Measurements from ENCODE around the gene MYO6. TPM values are rescaled to one million over a fixed set of nuclear protein-coding genes. Genes with fewer than 3 reads are reported as not detected.

The MYO6 gene
- polyA plus RNA-seq, 1 donor = 88.6 TPM

- Histone ChIP-seq H3K4me1 (ENCODE audit: control insufficient read depth, insufficient read depth, low read length) (no peaks in the 10 kb centered on the region), H3K27ac (ENCODE audit: low read length) (no peak overlapping the region), H3K36me3 (ENCODE audit: control insufficient read depth, insufficient read depth, low read length) (peaks cover 11% of the 10 kb centered on the region), H3K27me3 (ENCODE audit: control insufficient read depth, insufficient read depth, low read length) (no peaks in the 10 kb centered on the region), H3K4me3 (ENCODE audit: low read length) (no peak overlapping the region), H3K9me3 (ENCODE audit: control insufficient read depth, low read depth, low read length) (no peaks in the 10 kb centered on the region)
- DNase-seq = no peak
Measured at GRCh38 chr6:75913040-75913439, 164.0 kb downstream of the MYO6 start.

DNA sequence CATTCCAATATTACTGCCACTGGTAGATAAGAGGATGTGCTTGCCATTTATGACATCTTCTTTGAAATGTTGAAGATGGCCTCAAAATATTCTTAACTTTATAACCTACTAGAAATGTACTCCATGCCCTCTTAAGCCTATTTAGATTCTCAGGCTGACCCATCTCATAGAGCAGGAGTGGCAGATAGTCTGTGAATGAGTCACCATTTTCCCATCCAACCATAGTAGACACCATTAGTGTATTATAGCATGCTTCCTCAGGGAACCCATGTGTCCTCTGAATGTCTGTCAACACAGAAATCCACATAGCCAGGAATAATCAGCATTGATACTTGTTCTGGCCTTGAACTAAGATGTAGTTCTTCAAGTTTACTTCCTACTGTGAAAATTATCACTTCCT is 173.2 kb downstream of the MYO6 start:
- Histone ChIP-seq H3K9me3 (ENCODE audit: control insufficient read depth, low read depth, low read length) (no peaks in the 10 kb centered on the region), H3K27ac (ENCODE audit: low read length) (no peak overlapping the region), H3K36me3 (ENCODE audit: control insufficient read depth, insufficient read depth, low read length) (peaks cover 15% of the 10 kb centered on the region), H3K27me3 (ENCODE audit: control insufficient read depth, insufficient read depth, low read length) (no peaks in the 10 kb centered on the region), H3K4me3 (ENCODE audit: low read length) (no peak overlapping the region), H3K4me1 (ENCODE audit: control insufficient read depth, insufficient read depth, low read length) (no peaks in the 10 kb centered on the region)
- no peak for DNase-seq

DNA sequence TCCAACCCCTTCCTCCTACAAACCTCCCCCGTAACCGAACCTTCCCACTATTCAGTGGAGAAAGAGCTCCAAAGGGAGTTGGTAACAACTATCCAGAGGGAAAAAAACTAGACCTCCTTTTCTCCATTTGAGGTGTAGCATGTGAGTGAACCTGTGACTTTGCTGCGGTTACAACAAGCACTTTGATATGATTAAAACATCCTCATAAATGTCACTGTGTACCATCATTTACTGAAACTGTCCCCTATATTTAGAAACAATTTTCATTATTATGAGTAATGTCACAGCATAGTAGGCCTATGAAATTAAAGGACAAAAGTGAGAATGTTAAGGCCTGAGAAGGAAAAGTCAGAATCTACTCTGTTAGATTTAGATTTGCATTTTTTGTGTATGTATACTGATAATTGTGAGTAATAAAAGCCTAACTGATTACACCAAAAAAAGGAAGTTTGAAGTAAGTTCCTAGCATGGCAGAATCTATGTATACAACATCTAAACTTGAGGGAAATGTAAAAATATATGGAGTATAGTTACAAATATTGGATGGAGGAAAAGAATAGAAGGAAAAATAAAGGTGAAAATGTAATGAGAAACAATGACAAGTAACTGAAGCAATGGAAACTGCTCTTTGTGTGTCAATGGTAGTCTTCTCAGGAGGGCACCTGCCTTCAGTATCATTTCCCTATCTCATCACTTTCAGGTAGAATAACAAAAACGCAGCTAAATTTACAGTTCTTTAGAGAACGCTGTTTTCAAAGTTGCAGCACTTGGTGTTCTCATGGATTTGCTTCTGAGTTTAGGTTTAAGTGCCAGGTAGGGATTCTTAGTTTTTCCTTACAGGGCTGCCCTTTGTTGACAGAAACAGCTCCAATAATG is 177.5 kb downstream of the MYO6 start:
- no peak for DNase-seq
- H3K27me3 ChIP-seq (ENCODE audit: control insufficient read depth, insufficient read depth, low read length) = no peaks in the 10 kb centered on the region
- no peak overlapping the region for H3K4me3 ChIP-seq (ENCODE audit: low read length)
- H3K4me1 ChIP-seq (ENCODE audit: control insufficient read depth, insufficient read depth, low read length) = no peaks in the 10 kb centered on the region
- no peak overlapping the region for H3K27ac ChIP-seq (ENCODE audit: low read length)
- no peaks in the 10 kb centered on the region for H3K36me3 ChIP-seq (ENCODE audit: control insufficient read depth, insufficient read depth, low read length)
- no peaks in the 10 kb centered on the region for H3K9me3 ChIP-seq (ENCODE audit: control insufficient read depth, low read depth, low read length)
- no CpG with 5 or more reads among the region's 5 CpGs for WGBS (ENCODE audit: insufficient coverage, low lambda C conversion rate)

- peaks cover 10% of the 10 kb centered on the region for H3K27me3 ChIP-seq (ENCODE audit: control insufficient read depth, insufficient read depth, low read length)
- no peaks in the 10 kb centered on the region for H3K36me3 ChIP-seq (ENCODE audit: control insufficient read depth, insufficient read depth, low read length)
- no peak overlapping the region for H3K4me3 ChIP-seq (ENCODE audit: low read length)
- DNase-seq = no peak
- WGBS (ENCODE audit: insufficient coverage, low lambda C conversion rate) = 82% methylated on average over 3 of the region's 11 CpGs
- no peak overlapping the region for H3K27ac ChIP-seq (ENCODE audit: low read length)
- no peaks in the 10 kb centered on the region for H3K9me3 ChIP-seq (ENCODE audit: control insufficient read depth, low read depth, low read length)
- peaks cover 4% of the 10 kb centered on the region for H3K4me1 ChIP-seq (ENCODE audit: control insufficient read depth, insufficient read depth, low read length)
Measured at GRCh38 chr6:75931011-75931680, 182.1 kb downstream of the MYO6 start.

DNA sequence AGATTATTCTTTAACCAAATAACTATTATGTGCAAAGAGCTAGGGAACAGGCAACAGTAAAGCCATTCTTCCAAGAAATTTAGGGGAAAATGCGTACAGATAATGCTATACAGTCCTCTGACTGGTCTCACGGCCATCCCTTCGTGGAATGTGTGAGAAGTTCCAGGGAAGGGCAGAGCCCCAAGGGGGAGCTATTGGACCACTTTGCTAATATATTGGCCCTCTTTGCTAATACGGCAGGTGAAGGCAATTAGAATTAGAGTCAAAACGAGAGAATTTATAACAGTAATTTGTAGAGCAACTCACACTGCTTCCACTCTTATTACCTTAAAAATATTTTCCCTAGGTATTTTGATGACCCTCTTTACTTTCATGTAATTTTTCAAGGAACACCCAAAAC is 183.0 kb downstream of the MYO6 start:
- WGBS (ENCODE audit: insufficient coverage, low lambda C conversion rate) = no CpG with 5 or more reads among the region's 5 CpGs
- peaks cover 4% of the 10 kb centered on the region for H3K4me1 ChIP-seq (ENCODE audit: control insufficient read depth, insufficient read depth, low read length)
- H3K27ac ChIP-seq (ENCODE audit: low read length) = no peak overlapping the region
- H3K36me3 ChIP-seq (ENCODE audit: control insufficient read depth, insufficient read depth, low read length) = no peaks in the 10 kb centered on the region
- no peak overlapping the region for H3K4me3 ChIP-seq (ENCODE audit: low read length)
- DNase-seq = no peak
- H3K9me3 ChIP-seq (ENCODE audit: control insufficient read depth, low read depth, low read length) = no peaks in the 10 kb centered on the region
- peaks cover 16% of the 10 kb centered on the region for H3K27me3 ChIP-seq (ENCODE audit: control insufficient read depth, insufficient read depth, low read length)

DNA sequence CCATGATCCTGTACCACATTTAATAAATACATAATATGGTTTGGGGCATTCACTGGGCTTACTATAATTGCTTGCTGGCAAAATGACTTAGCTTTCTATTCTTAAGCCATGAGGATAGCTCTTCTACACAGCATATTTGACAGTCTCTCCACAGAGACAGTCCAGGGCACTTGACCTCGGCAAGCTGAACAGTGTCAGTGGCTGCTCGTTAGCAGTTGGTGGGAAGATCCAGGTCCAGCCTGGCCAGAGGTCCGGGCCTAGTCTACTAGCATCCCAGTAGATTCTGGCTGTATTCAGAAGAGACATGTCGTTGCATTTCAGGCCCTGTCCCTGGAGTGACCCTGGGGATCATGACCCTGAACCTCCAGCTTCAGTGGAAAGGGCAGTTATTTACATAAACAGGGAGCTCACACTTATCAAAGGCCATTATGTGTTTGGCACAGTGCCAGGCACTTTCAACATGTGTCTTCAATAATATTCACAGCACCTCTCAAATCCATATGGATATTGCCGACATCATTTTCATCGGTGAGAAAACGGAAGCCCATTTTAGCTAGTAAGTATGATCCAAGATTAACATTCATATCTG is 184.4 kb downstream of the MYO6 start:
- no peak overlapping the region for H3K4me3 ChIP-seq (ENCODE audit: low read length)
- peaks cover 16% of the 10 kb centered on the region for H3K27me3 ChIP-seq (ENCODE audit: control insufficient read depth, insufficient read depth, low read length)
- no peaks in the 10 kb centered on the region for H3K9me3 ChIP-seq (ENCODE audit: control insufficient read depth, low read depth, low read length)
- H3K36me3 ChIP-seq (ENCODE audit: control insufficient read depth, insufficient read depth, low read length) = no peaks in the 10 kb centered on the region
- no CpG with 5 or more reads among the region's 7 CpGs for WGBS (ENCODE audit: insufficient coverage, low lambda C conversion rate)
- H3K4me1 ChIP-seq (ENCODE audit: control insufficient read depth, insufficient read depth, low read length) = peaks cover 4% of the 10 kb centered on the region
- no peak for DNase-seq
- H3K27ac ChIP-seq (ENCODE audit: low read length) = no peak overlapping the region

DNA sequence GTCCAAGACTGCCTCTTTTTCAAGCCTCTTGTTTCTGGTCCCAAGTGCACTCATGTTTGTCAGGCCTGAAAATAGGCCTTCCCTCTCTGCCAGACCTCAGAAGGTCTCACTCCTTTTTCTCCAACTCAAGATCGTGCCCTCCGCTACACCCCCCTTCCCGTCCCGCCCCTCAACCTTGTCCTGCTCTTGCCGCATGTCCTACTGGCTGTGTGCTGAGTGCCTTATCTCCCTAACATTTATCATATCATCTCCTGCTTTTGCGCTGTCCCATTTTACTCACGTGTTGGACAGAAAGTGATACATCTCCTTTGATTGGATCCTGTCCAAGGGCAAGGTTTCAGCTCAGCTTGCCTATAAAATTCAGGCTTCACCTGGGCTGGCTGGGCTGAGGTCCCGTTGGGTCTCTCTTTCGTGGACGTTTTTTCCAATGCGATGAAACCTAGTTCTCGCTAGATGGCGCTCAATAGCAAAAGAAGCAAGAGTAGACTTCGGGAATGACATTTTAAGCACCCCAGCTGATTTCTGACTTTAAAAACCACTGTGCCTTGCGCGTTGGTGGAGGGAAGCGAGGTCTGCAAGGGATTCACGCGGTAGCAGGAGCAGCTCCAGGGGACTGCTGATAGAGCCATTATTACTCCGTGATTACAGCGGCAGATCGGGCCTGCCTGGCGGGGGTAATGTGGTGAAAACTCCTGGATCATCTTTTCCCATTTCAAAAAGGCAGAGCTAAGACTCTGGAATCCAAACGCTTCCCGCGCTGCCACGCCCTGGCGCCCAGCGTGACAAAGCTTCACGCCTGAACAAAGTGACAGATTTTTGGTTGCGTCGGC is 185.8 kb downstream of the MYO6 start:
- peak overlapping the region; percentile 24 for H3K4me3 ChIP-seq (ENCODE audit: low read length)
- peak; percentile 29 to 66 for DNase-seq
- peaks cover 4% of the 10 kb centered on the region for H3K4me1 ChIP-seq (ENCODE audit: control insufficient read depth, insufficient read depth, low read length)
- H3K27me3 ChIP-seq (ENCODE audit: control insufficient read depth, insufficient read depth, low read length) = peaks cover 16% of the 10 kb centered on the region
- H3K36me3 ChIP-seq (ENCODE audit: control insufficient read depth, insufficient read depth, low read length) = no peaks in the 10 kb centered on the region
- H3K9me3 ChIP-seq (ENCODE audit: control insufficient read depth, low read depth, low read length) = no peaks in the 10 kb centered on the region
- whole genome bisulfite sequencing (ENCODE audit: insufficient coverage, low lambda C conversion rate) = no CpG with 5 or more reads among the region's 32 CpGs
- no peak overlapping the region for H3K27ac ChIP-seq (ENCODE audit: low read length)

- Histone ChIP-seq H3K27ac (ENCODE audit: low read length) (no peak overlapping the region), H3K27me3 (ENCODE audit: control insufficient read depth, insufficient read depth, low read length) (peaks cover 16% of the 10 kb centered on the region), H3K4me1 (ENCODE audit: control insufficient read depth, insufficient read depth, low read length) (peaks cover 4% of the 10 kb centered on the region), H3K9me3 (ENCODE audit: control insufficient read depth, low read depth, low read length) (no peaks in the 10 kb centered on the region), H3K36me3 (ENCODE audit: control insufficient read depth, insufficient read depth, low read length) (no peaks in the 10 kb centered on the region), H3K4me3 (ENCODE audit: low read length) (peak overlapping the region; percentile 24)
- DNase-seq = no peak
- 90% methylated on average over 2 of the region's 12 CpGs for WGBS (ENCODE audit: insufficient coverage, low lambda C conversion rate)
Measured at GRCh38 chr6:75935473-75935793, 186.4 kb downstream of the MYO6 start.

DNA sequence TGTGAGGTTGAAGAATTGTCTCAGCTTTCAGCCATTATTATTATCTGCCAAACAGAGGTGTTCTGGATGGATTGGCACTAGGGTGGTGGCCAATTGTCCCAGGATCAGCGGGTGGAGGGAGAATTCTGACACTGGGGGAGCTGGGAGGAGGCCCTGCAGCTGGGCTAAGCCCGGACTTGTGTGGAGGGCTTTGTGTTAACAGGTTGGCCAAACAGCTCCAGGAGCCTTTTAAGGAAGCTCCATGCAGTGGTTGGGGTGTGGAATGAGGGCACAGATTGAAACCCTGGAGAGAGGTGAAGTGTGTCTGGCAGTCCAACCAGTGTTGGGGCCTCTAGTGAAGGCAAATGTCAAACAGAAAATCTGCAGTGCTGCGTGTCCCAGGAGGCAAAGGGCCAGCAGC is 187.6 kb downstream of the MYO6 start:
- Histone ChIP-seq H3K36me3 (ENCODE audit: control insufficient read depth, insufficient read depth, low read length) (no peaks in the 10 kb centered on the region), H3K27ac (ENCODE audit: low read length) (no peak overlapping the region), H3K4me3 (ENCODE audit: low read length) (no peak overlapping the region), H3K4me1 (ENCODE audit: control insufficient read depth, insufficient read depth, low read length) (peaks cover 4% of the 10 kb centered on the region), H3K9me3 (ENCODE audit: control insufficient read depth, low read depth, low read length) (no peaks in the 10 kb centered on the region), H3K27me3 (ENCODE audit: control insufficient read depth, insufficient read depth, low read length) (peaks cover 16% of the 10 kb centered on the region)
- DNase-seq = no peak
- WGBS (ENCODE audit: insufficient coverage, low lambda C conversion rate) = no CpG with 5 or more reads among the region's 3 CpGs

GRCh38 chr6:75937846-75938245 is 188.8 kb downstream of the MYO6 start:
- no CpG with 5 or more reads among the region's 2 CpGs for WGBS (ENCODE audit: insufficient coverage, low lambda C conversion rate)
- Histone ChIP-seq H3K9me3 (ENCODE audit: control insufficient read depth, low read depth, low read length) (no peaks in the 10 kb centered on the region), H3K27me3 (ENCODE audit: control insufficient read depth, insufficient read depth, low read length) (peaks cover 16% of the 10 kb centered on the region), H3K36me3 (ENCODE audit: control insufficient read depth, insufficient read depth, low read length) (no peaks in the 10 kb centered on the region), H3K4me3 (ENCODE audit: low read length) (no peak overlapping the region), H3K27ac (ENCODE audit: low read length) (no peak overlapping the region), H3K4me1 (ENCODE audit: control insufficient read depth, insufficient read depth, low read length) (peaks cover 4% of the 10 kb centered on the region)
- no peak for DNase-seq
